HepG2 (cell line): ENCODE results near the gene RITA1. TPM values are rescaled to one million over a fixed set of nuclear protein-coding genes. Genes with fewer than 3 reads are reported as not detected.

Source experiments
- ATF3 ChIP-seq: sonication (generic); formaldehyde crosslinking; IDR thresholded peaks from 2 replicates; pipeline ENCODE4 v1.4.0; 2020; ENCODE audit warnings: missing genetic modification reagents
- CCAR2 ChIP-seq: fragments of 200-400 bp; formaldehyde crosslinking; optimal IDR thresholded peaks from 2 replicates; pipeline ENCODE3; 2018; ENCODE audit warnings: low read depth, mild to moderate bottlenecking, low read length, moderate library complexity
- HHEX ChIP-seq: IDR thresholded peaks from 2 replicates; pipeline ENCODE4 v1.6.1; 2016; ENCODE audit warnings: control low read depth
- HNRNPH1 ChIP-seq: fragments of 200-400 bp; formaldehyde crosslinking; optimal IDR thresholded peaks from 2 replicates; pipeline ENCODE3; 2017; ENCODE audit warnings: mild to moderate bottlenecking, low read depth, low read length
- NCOA2 ChIP-seq: sonication (generic); formaldehyde crosslinking; IDR thresholded peaks from 2 replicates; pipeline ENCODE4 v1.8.0; 2022; ENCODE audit warnings: inconsistent platforms
- NFE2L2 ChIP-seq: fragments of 150-350 bp; IDR thresholded peaks from 2 replicates; pipeline ENCODE4 v1.6.1; 2014; ENCODE audit warnings: low read length
- PRPF4 ChIP-seq: fragments of 200-400 bp; formaldehyde crosslinking; IDR thresholded peaks from 2 replicates; pipeline ENCODE4 v1.6.1; 2016; ENCODE audit warnings: low read length, low read depth; ENCODE audit not compliant: poor library complexity, severe bottlenecking
- RXRB ChIP-seq: IDR thresholded peaks from 2 replicates; pipeline ENCODE4 v1.6.1; 2016; ENCODE audit warnings: borderline replicate concordance, missing genetic modification reagents, missing compliant biosample characterization
- TAF1 ChIP-seq: sonication (generic); formaldehyde crosslinking; IDR thresholded peaks from 2 replicates; pipeline ENCODE4 v1.4.0; 2020; ENCODE audit warnings: missing genetic modification reagents
- ZBTB33 ChIP-seq: sonication (generic); formaldehyde crosslinking; IDR thresholded peaks from 2 replicates; pipeline ENCODE4 v1.4.0; 2020; ENCODE audit warnings: missing genetic modification reagents
- ZNF124 ChIP-seq: sonication (generic); formaldehyde crosslinking; IDR thresholded peaks from 2 replicates; pipeline ENCODE4 v1.4.0; 2020; ENCODE audit warnings: missing genetic modification reagents
- ZNF354B ChIP-seq: sonication (generic); formaldehyde crosslinking; IDR thresholded peaks from 2 replicates; pipeline ENCODE4 v1.8.0; 2022; ENCODE audit warnings: mild to moderate bottlenecking, missing genetic modification reagents
- ZNF451 ChIP-seq: sonication (generic); formaldehyde crosslinking; IDR thresholded peaks from 2 replicates; pipeline ENCODE4 v1.5.0; 2020; ENCODE audit warnings: mild to moderate bottlenecking, missing genetic modification reagents
- ZNF496 ChIP-seq: sonication (generic); formaldehyde crosslinking; IDR thresholded peaks from 2 replicates; pipeline ENCODE4 v1.8.1; 2023; ENCODE audit warnings: mild to moderate bottlenecking, moderate library complexity, missing genetic modification reagents; ENCODE audit not compliant: insufficient replicate concordance
- polyA plus RNA-seq, 8 experiments: library from polyadenylated mRNA; depleted of rRNA in 3 of 8; stranded (reverse) in 7 of 8; unstranded in 1 of 8; fragments of >200 nt; fragmentation: Illumina TruSeq in 4 of 8; extraction: Trizol in 4 of 8; gene quantifications; 2 replicates each; pipeline versions ENCODE4 v1.2.1 to v1.2.3, GENCODE V29; 2011 to 2016; ENCODE audit warnings: low read depth in 4 of 8, missing spikeins in 1 of 8, mixed read lengths in 1 of 8; ENCODE audit not compliant: insufficient read depth in 1 of 8
- total RNA-seq, 5 experiments: library from RNA; depleted of rRNA; stranded (reverse); fragments of >200 nt; fragmentation: Illumina TruSeq; extraction: Trizol; gene quantifications; 2 replicates each; pipeline ENCODE4 v1.2.3, GENCODE V29; 2016; ENCODE audit warnings: low read depth in 1 of 5

Gene RITA1
- total and polyA plus RNA-seq, 2 of the 13 experiments (the other 11 are each of a cell fraction or from before 2014, with no cell fraction given) = 12.4 to 28.9 TPM

- TF ChIP-seq HNRNPH1 = no peak
- TF ChIP-seq HHEX (CRISPR knock-in tag) = no peak
- no peak for TF ChIP-seq RXRB (CRISPR knock-in tag)
- TF ChIP-seq CCAR2 = no peak
- TF ChIP-seq NCOA2 = no peak
- no peak for TF ChIP-seq ZNF354B (CRISPR knock-in tag)
- no peak for TF ChIP-seq ZNF124 (CRISPR knock-in tag)
- no peak for TF ChIP-seq ZNF496
- no peak for TF ChIP-seq PRPF4
- TF ChIP-seq NFE2L2 = no peak
- no peak for TF ChIP-seq ZBTB33
- TF ChIP-seq ZNF451 (CRISPR knock-in tag) = no peak
- no peak for TF ChIP-seq TAF1 (CRISPR knock-in tag)
- TF ChIP-seq ATF3 (CRISPR knock-in tag) = no peak
These were observed 33.9 kb upstream of the RITA1 start (continued) for GRCh38 chr12:113151655-113152054.
